Activated gamma-delta T cell (primary cell): ENCODE measurements around the gene UBQLN1.
"Not testable (repeated sequence)": the region's sequence is repeated elsewhere in the genome, so short reads cannot be mapped to it uniquely, and the experiment has no call there.

Experiments
- DNase-seq: peaks from one replicate; lab custom pipeline; 2025; lab: John Stamatoyannopoulos, UW

Gene UBQLN1

GRCh38 chr9:83633255-83633654 lies 74.5 kb downstream of the UBQLN1 start:
- no peak for DNase-seq

GRCh38 chr9:83630938-83631457 lies 76.8 kb downstream of the UBQLN1 start:
- no peak for DNase-seq

GRCh38 chr9:83629433-83630104 lies 78.2 kb downstream of the UBQLN1 start:
- no peak for DNase-seq

- DNase-seq = no peak
Measured at GRCh38 chr9:83628540-83628939, 79.2 kb downstream of the UBQLN1 start.

GRCh38 chr9:83625178-83625577 lies 82.6 kb downstream of the UBQLN1 start:
- no peak for DNase-seq

- no peak for DNase-seq
Measured at GRCh38 chr9:83623679-83624076, 84.1 kb downstream of the UBQLN1 start.

GRCh38 chr9:83622939-83623678 lies 84.6 kb downstream of the UBQLN1 start, which contains the start of gene IDNK:
Gene IDNK (plus strand): TSS chr9:83623143. CDS start chr9:83623172, 29 bp downstream.
- DNase-seq = peak; percentile 46

GRCh38 chr9:83622433-83622938 lies 85.3 kb downstream of the UBQLN1 start:
- no peak for DNase-seq

GRCh38 chr9:83620841-83621636 lies 86.7 kb downstream of the UBQLN1 start:
- DNase-seq = no peak

GRCh38 chr9:83617299-83617698 lies 90.5 kb downstream of the UBQLN1 start:
- no peak for DNase-seq

- not testable (repeated sequence) for DNase-seq
Measured at GRCh38 chr9:83613298-83613697, 94.5 kb downstream of the UBQLN1 start.
